ENCODE measurements around the gene CTSD. TPM values are rescaled to one million over a fixed set of nuclear protein-coding genes. Genes with fewer than 3 reads are reported as not detected.
A peak's percentile ranks its signal among the peaks of the same experiment; 100 is the strongest.

CTSD gene
- total RNA-seq, 2 experiments from 2014 or later = 140 to 154 TPM

DNA sequence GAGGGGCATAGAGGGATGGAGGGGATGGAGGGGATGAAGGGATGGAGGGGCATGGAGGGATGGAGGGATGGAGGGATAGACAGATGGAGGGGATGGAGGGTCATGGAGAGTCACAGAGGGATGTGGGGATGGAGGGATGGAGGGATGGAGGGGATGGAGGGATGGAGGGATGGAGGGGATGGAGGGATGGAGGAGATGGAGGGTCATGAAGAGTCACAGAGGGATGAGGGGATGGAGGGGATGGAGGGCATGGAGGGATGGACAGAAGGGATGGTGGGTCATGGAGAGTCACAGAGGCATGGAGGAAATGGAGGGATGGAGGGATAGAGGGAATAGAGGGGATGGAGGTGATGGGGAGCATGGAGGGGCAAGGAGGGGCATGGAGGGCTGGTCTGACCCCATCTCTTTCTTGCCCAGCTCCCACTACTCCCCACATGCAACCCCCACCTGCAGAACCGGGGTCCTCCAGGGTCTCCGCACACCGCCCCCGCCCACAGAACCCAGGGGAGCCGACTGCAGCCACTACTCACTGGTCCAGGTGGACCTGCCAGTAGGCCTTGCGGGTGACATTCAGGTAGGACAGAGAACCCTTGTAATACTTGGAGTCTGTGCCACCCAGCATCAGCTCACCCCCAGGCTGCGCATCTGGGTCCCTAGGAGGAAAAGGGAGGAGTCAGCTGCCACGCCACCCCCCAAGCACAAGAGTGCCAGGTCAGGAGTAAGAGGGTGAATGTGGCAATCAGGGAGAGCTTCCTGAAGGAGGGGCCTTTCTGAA, 9.2 kb downstream of the CTSD start:
- Mint-ChIP-seq H3K27ac (peak overlapping the region; percentile 64), H3K4me3 (no peak overlapping the region), H3K4me1 (peaks cover 66% of the 10 kb centered on the region), H3K9me3 (no peaks in the 10 kb centered on the region), H3K36me3 (ENCODE audit: low read depth) (peaks cover 34% of the 10 kb centered on the region), H3K27me3 (peaks cover 10% of the 10 kb centered on the region)
- DNase-seq = no peak
- POLR2A ChIA-PET = no interaction called here
- CTCF ChIA-PET = interaction anchor here (1.7 kb wide), 1 partner anchor 78 kb away, joined by 3 read pairs; no protein-coding TSS in a partner anchor

DNA sequence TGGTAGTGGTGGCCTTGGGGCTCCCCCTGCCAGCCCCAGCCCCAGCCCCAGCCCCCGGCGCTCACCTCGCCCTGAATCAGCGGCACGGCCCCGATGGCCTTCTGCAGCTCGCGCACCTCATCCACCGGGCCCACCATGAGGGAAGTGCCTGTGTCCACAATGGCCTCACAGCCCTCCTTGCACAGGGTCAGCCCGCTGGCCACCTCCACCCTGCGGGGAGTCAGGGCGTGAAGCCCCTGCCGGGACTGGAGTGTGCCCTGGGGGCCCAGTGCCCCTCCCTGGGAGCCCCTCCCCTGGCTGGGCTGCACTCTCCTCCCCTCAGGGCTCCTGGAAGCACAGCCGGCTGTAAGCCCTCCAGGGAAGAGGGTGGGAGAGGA, 9.8 kb downstream of the CTSD start:
- no peak overlapping the region for H3K4me3 Mint-ChIP-seq
- H3K9me3 Mint-ChIP-seq = no peaks in the 10 kb centered on the region
- ChIA-PET CTCF (interaction anchor here (1.7 kb wide), 1 partner anchor 79 kb away, joined by 3 read pairs; no protein-coding TSS in a partner anchor), POLR2A (no interaction called here)
- no peak for DNase-seq
- H3K4me1 Mint-ChIP-seq = peaks cover 63% of the 10 kb centered on the region
- peaks cover 34% of the 10 kb centered on the region for H3K36me3 Mint-ChIP-seq (ENCODE audit: low read depth)
- H3K27me3 Mint-ChIP-seq = peaks cover 13% of the 10 kb centered on the region
- no peak overlapping the region for H3K27ac Mint-ChIP-seq

DNA sequence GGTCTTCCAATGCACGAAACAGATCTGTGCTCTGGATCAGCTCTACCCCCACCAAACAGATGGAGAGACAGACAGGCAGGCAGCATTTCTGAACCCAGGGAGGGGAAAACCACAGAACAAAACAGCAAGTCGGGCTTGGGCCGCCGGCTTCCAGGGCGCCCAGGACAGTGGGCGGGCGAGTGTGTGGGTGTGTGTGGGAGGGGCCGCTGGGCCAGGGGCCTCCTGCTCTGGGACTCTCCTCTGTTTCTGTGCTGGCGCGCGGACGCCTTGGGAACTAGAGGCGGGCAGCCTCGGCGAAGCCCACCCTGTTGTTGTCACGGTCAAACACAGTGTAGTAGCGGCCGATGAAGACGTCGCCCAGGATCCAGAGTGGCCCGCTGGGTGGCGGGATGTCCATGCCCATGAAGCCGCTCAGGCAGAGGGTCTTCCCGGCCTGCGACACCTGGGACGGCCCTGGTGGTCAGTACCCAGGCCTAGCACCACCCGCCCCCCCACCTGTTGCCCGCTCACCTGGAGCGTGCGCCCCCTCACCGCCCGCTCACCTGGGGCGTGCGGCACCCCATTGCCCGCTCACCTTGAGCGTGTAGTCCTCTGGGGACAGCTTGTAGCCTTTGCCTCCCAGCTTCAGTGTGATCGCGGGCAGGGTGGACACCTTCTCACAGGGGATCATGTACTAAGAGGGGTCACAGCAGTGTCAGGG, 10.3 kb downstream of the CTSD start:
- no peak for DNase-seq
- Mint-ChIP-seq H3K4me3 (no peak overlapping the region), H3K4me1 (peaks cover 57% of the 10 kb centered on the region)

DNA sequence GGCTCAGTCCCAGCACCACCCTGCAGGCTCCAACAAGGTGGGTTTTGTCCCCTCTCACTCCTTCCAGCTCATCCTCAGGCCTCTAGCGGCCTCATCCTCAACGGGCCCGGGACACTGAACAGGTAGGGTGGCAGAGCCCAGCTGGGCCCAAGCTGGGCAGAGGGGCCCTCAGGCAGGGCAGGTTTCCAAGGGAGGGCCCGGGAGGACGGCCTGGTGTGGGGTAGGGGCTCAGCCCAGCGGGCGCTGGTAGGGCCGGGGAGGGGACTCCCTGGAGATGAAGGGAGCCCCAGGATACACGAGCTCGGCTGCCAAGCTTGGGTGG, 10.9 kb downstream of the CTSD start:
- POLR2A ChIA-PET = no interaction called here
- H3K9me3 Mint-ChIP-seq = no peaks in the 10 kb centered on the region
- peaks cover 31% of the 10 kb centered on the region for H3K36me3 Mint-ChIP-seq (ENCODE audit: low read depth)
- no peak for DNase-seq
- peaks cover 53% of the 10 kb centered on the region for H3K4me1 Mint-ChIP-seq
- CTCF ChIA-PET = interaction anchor here (0.6 to 1.2 kb wide), 2 partner anchors 13 kb away, joined by 3 read pairs; no protein-coding TSS in a partner anchor
- H3K27ac Mint-ChIP-seq = no peak overlapping the region
- H3K4me3 Mint-ChIP-seq = no peak overlapping the region
- peaks cover 17% of the 10 kb centered on the region for H3K27me3 Mint-ChIP-seq

More for the DNA sequence above, 10.3 kb downstream of the CTSD start:
- no peak overlapping the region for H3K27ac Mint-ChIP-seq
- H3K9me3 Mint-ChIP-seq = no peaks in the 10 kb centered on the region
- H3K36me3 Mint-ChIP-seq (ENCODE audit: low read depth) = peaks cover 33% of the 10 kb centered on the region
- ChIA-PET CTCF (interaction anchor here (0.6 to 1.2 kb wide), 2 partner anchors 13 to 14 kb away, joined by 3 read pairs; no protein-coding TSS in a partner anchor), POLR2A (no interaction called here)
- H3K27me3 Mint-ChIP-seq = peaks cover 15% of the 10 kb centered on the region

DNA sequence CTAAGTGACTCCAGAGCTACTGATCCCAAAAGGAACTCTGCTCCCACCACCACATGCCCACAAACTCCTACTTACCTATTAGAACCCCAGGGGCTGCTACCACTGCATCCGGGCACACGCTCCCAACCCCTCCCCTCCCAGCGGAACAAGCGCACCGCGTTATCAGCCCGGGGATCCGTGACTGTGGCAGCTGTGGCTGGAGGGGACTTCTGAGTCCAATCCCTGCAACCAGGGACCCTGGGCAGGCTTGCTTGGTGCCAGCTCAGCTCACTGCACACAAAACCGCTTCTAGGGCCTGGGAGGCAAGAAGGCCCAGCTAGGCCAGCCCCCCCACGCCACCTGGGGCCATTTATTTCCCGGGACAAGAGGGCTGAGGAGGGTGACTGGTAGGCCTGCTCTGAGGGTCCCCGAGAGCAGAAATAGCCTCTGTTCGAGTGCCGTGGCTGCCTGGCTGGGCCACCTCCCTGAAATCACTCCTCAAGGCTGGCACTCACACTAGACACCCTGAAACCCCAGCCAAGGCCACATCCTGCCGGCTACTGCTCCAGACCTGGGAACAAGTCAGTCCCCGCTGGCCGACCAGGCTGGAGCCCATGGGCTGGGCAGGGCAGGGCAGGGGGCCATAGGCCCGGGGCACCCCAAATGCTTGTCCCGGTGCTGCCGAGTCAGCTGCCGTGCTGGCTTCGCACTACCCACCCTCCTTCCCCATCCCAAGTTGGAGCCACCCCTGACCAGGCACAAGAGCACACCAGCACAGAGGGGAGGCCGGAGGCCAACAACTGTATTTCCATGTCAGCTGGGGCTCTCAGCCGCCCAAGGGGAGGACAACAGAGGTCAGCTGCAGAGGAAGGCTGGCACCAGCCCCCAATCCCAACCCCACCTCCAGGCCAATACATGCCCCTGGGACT, 11.5 kb downstream of the CTSD start:
- peaks cover 25% of the 10 kb centered on the region for H3K36me3 Mint-ChIP-seq (ENCODE audit: low read depth)
- peaks cover 21% of the 10 kb centered on the region for H3K27me3 Mint-ChIP-seq
- H3K4me3 Mint-ChIP-seq = no peak overlapping the region
- no peaks in the 10 kb centered on the region for H3K9me3 Mint-ChIP-seq
- peaks cover 47% of the 10 kb centered on the region for H3K4me1 Mint-ChIP-seq
- CTCF ChIA-PET = interaction anchor here (0.5 to 1.2 kb wide), 2 partner anchors 12 to 1080 kb away, joined by 3 to 8 read pairs; no protein-coding TSS in a partner anchor
- POLR2A ChIA-PET = no interaction called here
- no peak overlapping the region for H3K27ac Mint-ChIP-seq
- DNase-seq = no peak

DNA sequence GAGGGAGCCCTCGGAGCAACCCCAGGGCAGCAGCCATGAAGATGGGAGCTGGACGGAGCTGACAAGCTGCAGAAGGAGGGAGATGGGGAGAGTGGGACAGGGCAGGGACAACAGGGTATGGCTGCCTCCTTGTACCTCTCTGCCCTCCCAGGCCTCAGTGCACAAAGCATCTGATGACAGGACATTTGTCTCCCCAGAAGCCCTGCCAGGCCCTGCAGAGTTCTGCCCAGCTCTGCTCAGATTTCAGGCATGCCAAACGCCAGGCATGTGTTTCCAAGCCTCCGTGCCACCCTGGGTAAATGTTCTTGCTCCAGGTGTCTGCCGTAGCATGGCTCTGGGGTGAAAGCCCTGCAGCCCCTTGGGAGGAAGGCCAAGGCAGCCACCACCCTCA, 12.2 kb downstream of the CTSD start:
- POLR2A ChIA-PET = no interaction called here
- Mint-ChIP-seq H3K9me3 (no peaks in the 10 kb centered on the region), H3K27ac (no peak overlapping the region), H3K4me3 (no peak overlapping the region), H3K4me1 (peaks cover 40% of the 10 kb centered on the region), H3K36me3 (ENCODE audit: low read depth) (peaks cover 17% of the 10 kb centered on the region), H3K27me3 (peaks cover 21% of the 10 kb centered on the region)
- CTCF ChIA-PET = interaction anchor here (0.7 kb wide), 2 partner anchors 14 to 15 kb away, joined by 3 read pairs; no protein-coding TSS in a partner anchor
- no peak for DNase-seq

DNA sequence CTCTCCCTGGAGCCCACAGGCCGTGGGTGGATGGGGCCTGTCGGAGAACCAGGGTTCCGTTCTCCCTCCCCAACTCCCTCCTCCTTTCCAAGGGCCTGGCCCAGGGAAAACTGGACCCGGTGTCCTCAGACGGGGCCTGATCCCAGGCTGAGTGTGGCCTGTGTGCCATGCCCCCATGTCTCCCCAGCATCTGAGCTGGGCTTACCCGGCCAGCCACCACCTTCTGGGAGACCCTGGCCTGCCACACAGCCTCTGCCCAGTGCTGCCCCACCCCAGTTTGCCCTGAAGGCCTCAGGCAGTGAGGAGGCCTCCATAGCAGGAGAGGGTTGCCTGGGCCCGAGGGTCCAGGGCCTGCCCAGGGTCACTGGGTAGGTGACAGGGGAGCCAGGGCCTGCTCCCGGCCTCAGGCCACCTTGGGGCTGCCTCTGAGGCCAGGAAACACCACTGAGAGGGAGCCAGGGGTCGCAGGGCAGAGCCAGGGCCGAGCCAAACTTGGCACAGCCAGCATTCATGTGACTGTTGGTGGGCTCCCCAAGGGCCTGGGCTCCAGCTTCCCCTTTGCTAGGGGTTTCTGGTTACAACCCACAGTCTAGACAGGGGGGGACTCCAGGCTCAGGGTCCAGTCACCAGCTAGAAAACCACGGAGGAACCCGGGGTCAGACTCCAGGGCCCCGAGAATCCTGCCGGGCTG, 12.7 kb downstream of the CTSD start:
- H3K4me3 Mint-ChIP-seq = no peak overlapping the region
- H3K36me3 Mint-ChIP-seq (ENCODE audit: low read depth) = peaks cover 14% of the 10 kb centered on the region
- H3K9me3 Mint-ChIP-seq = peaks cover 4% of the 10 kb centered on the region
- POLR2A ChIA-PET = no interaction called here
- no peak overlapping the region for H3K27ac Mint-ChIP-seq
- CTCF ChIA-PET = interaction anchor here (0.7 kb wide), 2 partner anchors 14 to 15 kb away, joined by 3 read pairs; no protein-coding TSS in a partner anchor
- peaks cover 21% of the 10 kb centered on the region for H3K27me3 Mint-ChIP-seq
- no peak for DNase-seq
- peaks cover 35% of the 10 kb centered on the region for H3K4me1 Mint-ChIP-seq

DNA sequence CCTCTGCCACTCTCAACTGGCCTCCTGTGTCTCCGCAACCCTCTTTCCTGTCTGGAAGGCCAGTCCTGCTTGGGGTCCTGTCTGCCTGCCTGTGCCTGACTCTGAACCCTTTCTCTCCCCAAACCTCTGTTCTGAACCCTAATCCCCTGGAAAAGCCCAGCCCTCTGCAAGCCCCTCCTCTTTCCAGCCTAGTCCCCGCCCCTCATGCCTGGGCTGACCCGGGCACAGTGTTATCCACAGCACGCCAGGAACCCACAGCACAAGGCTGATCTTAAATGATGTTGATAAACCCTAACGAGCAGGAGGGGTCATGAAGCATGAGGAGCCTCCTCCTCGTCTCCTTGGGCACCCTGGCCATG, 13.3 kb downstream of the CTSD start, which contains the start of gene IFITM10:
Gene IFITM10, minus strand, starts transcription at position 115 of the 359 bp plus-strand sequence. CDS start 153 bp downstream, outside the sequence.
- CTCF ChIA-PET = no interaction called here
- H3K27ac Mint-ChIP-seq = no peak within 1 kb of the TSS
- peaks cover 9% of the 10 kb centered on the region for H3K9me3 Mint-ChIP-seq
- peaks cover 21% of the 10 kb centered on the region for H3K27me3 Mint-ChIP-seq
- H3K36me3 Mint-ChIP-seq (ENCODE audit: low read depth) = peaks cover 10% of the 10 kb centered on the region
- H3K4me3 Mint-ChIP-seq = no peak within 1 kb of the TSS
- no peak for DNase-seq
- H3K4me1 Mint-ChIP-seq = peaks cover 29% of the 10 kb centered on the region
- POLR2A ChIA-PET = no interaction called here

DNA sequence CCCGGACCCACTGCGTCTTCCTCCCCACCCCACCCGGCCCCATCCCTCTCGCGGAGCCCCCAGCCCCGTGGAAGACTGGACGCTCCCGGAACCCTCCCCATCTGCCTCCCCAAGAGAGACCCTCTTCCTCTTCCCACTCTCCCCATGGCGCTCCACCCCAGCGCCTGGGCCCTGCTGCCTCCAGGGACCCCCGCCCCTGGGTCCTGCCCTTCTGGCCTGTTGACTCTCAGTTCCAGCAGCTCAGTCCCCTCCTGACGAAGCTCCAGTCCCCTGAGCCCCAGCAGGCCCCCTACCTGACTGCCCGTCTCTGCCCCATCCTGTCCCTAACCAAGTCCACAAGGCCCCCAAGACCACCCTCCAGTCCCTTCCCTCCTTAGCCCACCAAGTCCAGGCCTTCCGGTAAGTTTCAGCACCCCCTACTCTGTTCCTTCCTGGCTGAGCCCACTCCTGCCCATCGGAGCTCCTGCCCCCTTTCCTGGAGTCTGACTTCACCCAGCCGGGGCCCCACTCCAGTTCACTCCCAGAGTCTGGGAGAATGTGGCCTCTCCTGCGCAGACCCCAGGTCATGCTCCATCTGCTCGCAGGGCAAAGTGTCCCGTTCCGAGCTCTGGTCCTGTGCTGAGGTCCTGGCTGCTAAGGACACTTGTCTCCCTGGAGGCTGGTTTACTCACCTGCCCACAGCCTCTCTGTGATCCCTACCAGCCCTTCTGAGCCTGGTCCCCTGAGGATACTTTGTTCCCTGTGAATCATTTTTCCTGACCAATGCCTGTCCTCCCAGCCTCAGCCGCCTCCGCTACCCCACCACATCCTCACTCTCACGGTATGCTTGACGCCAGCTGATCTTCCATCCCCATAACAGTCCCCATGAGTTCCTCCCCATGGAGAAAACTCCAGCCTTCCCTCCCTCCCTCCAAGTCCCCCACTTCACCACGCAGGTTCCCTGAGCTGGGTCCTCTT, 14.1 kb downstream of the CTSD start:
- DNase-seq = no peak
- CTCF ChIA-PET = no interaction called here
- Mint-ChIP-seq H3K4me3 (no peak overlapping the region), H3K36me3 (ENCODE audit: low read depth) (peaks cover 3% of the 10 kb centered on the region), H3K9me3 (peaks cover 11% of the 10 kb centered on the region), H3K4me1 (peaks cover 22% of the 10 kb centered on the region), H3K27me3 (peaks cover 21% of the 10 kb centered on the region), H3K27ac (no peak overlapping the region)
- POLR2A ChIA-PET = no interaction called here

DNA sequence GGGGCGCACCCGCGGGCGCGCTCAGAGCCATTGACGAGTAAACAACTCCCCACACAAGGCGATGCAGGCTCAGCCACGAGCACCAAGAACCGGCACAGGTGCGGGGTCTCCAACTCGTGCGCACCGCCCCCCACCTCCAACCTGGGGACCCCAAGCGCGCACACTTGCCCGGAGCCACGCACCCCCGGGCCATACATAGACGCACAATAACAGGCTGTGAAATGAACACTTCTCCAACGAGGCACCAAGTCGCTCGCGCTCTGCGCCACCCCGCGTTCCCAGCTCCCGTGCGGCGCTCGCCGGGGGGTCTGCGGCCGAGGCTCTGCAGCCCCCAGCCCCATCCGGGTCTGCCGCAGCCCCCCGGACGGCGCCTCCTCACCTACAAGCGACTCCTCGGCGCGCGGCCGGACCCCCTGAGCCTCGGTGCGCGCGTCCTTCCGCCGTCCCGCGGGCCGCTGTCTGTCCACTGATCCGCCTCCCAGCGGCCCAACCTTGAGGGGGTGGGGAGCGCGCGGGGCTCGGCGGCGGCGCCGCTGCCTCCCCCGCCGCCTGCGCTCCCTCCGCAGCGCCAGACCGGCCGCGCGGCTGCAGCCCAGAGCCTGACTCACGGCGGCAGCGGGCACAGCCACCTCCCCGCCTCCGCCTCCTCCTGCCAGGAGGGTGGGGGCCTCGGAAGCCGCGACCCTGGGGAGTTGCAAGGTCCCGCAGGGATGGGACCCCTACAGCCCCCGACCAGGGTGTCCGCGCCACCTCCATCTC, 14.9 kb downstream of the CTSD start:
- Mint-ChIP-seq H3K27ac (no peak overlapping the region), H3K4me1 (peaks cover 19% of the 10 kb centered on the region), H3K9me3 (peaks cover 11% of the 10 kb centered on the region), H3K4me3 (no peak overlapping the region), H3K27me3 (peaks cover 21% of the 10 kb centered on the region), H3K36me3 (ENCODE audit: low read depth) (no peaks in the 10 kb centered on the region)
- ChIA-PET POLR2A (no interaction called here), CTCF (no interaction called here)
- DNase-seq = no peak
